SW480 (cell line): Measurements from ENCODE around the gene RNF13.

Experiments used
- DNase-seq: peaks from one replicate; pipeline ENCODE4 v3.0.0-alpha.2; 2016; ENCODE audit warnings: low spot score

RNF13 gene

DNA sequence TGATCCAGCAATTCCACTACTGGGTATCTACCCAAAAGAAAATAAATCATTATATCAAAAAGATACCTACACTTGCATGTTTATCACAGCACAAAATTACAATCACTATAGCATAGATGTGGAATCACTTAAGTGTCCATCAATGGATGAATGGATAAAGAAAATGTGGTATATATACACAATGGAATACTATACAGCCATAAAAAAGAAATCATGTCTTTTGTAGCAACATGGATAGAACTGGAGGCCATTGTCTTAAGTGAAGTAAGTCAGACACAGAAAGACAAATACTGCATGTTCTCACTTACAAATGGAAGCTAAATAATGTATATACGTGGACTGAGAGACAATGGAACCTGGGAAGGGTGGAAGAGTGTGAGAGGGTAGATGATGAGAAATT lies 185.9 kb downstream of the RNF13 start:
- DNase-seq: no peak

DNA sequence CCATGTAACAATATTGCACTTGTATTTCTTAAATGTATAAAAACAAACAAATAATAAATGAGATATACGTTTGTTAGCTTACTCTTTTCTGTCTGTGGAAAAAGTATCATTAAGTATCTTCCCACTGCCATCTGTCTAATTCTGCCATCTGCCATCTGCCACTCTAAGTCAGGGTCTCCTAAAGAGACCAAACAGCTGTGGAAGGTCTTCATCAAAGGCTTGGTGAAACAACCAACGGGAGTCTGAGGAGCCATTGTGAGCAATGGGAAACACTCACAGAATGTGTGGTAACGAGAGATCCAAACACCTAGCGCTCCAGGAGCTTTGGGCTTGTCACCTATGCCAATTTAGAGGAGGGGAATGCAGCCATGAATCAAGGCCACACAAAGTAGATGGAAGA lies 186.4 kb downstream of the RNF13 start:
- DNase-seq: no peak

DNA sequence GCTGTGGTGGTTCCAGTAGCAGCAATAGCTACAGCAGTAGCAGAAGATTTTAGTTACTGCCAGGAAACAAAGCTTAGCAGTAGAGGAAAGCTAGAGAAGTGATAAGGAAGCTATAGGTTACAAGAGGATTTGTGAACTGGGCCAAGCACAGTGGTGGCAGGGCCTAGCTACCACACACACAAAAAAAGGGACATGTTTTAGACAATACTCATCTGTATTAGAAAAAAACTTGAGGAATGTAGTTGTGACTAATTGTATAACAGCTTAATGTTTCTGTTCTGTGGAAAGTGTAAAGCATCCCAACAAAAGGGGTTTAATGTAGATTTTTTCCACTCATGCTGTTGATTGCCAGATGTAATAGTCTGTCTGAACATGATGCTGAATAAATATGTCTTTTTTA lies 187.6 kb downstream of the RNF13 start:
- DNase-seq: no peak

GRCh38 chr3:150005243-150006112 lies 192.5 kb downstream of the RNF13 start:
- no peak for DNase-seq

GRCh38 chr3:150006794-150007193 lies 193.8 kb downstream of the RNF13 start:
- DNase-seq: no peak
